ENCODE data around the gene ACAP3. TPM values are rescaled to one million over a fixed set of nuclear protein-coding genes. Genes with fewer than 3 reads are reported as not detected.

Gene ACAP3
- total RNA-seq, 2 donors from 2014 or later = 41.6 to 121 TPM

- Histone ChIP-seq H3K9me3 (no peaks in the 10 kb centered on the region), H3K27me3 (replicated peaks; ENCODE audit: insufficient read depth) (no peaks in the 10 kb centered on the region), H3K36me3 (no peaks in the 10 kb centered on the region), H3K27ac (no peak overlapping the region), H3K4me3 (no peak overlapping the region), H3K4me1 (ENCODE audit: control insufficient read depth in 1 of 2, low read depth in 2 of 2) (peaks cover 24 to 48% of the 10 kb centered on the region in 2 donors)
- DNase-seq (ENCODE audit: low spot score) (no peak), ATAC-seq (ENCODE audit: insufficient number of reproducible peaks, low FRiP score, low read depth) (no peak)
- no peak for TF ChIP-seq CTCF (IDR thresholded peaks at IDR 0.05)
Measured at GRCh38 chr1:1346501-1346890, 38.8 kb upstream of the ACAP3 start.

GRCh38 chr1:1345860-1346500, 38.2 kb upstream of the ACAP3 start:
- Histone ChIP-seq H3K4me1 (ENCODE audit: control insufficient read depth in 1 of 2, low read depth in 2 of 2) (peaks cover 21 to 44% of the 10 kb centered on the region in 2 donors), H3K4me3 (no peak overlapping the region), H3K36me3 (no peaks in the 10 kb centered on the region), H3K9me3 (no peaks in the 10 kb centered on the region), H3K27me3 (replicated peaks; ENCODE audit: insufficient read depth) (no peaks in the 10 kb centered on the region), H3K27ac (no peak overlapping the region)
- no peak for TF ChIP-seq CTCF (IDR thresholded peaks at IDR 0.05)
- ATAC-seq (ENCODE audit: insufficient number of reproducible peaks, low FRiP score, low read depth) (no peak), DNase-seq (ENCODE audit: low spot score) (no peak)

- H3K27me3 ChIP-seq (replicated peaks; ENCODE audit: insufficient read depth) = no peaks in the 10 kb centered on the region
- no peak overlapping the region for H3K27ac ChIP-seq
- ATAC-seq (ENCODE audit: insufficient number of reproducible peaks, low FRiP score, low read depth) = no peak
Measured at GRCh38 chr1:1345384-1345783, 37.7 kb upstream of the ACAP3 start.

GRCh38 chr1:1344655-1345361, 37.1 kb upstream of the ACAP3 start:
- peak; percentile 28 for TF ChIP-seq CTCF (IDR thresholded peaks at IDR 0.05)
- H3K4me1 ChIP-seq (ENCODE audit: control insufficient read depth in 1 of 2, low read depth in 2 of 2) = peaks cover 21 to 44% of the 10 kb centered on the region in 2 donors
- ATAC-seq (ENCODE audit: insufficient number of reproducible peaks, low FRiP score, low read depth) = no peak

More at GRCh38 chr1:1345384-1345783, 37.7 kb upstream of the ACAP3 start:
- Histone ChIP-seq H3K4me1 (ENCODE audit: control insufficient read depth in 1 of 2, low read depth in 2 of 2) (peaks cover 21 to 44% of the 10 kb centered on the region in 2 donors), H3K36me3 (no peaks in the 10 kb centered on the region), H3K9me3 (no peaks in the 10 kb centered on the region), H3K4me3 (no peak overlapping the region)
- no peak for TF ChIP-seq CTCF (IDR thresholded peaks at IDR 0.05)
- DNase-seq (ENCODE audit: low spot score) = no peak

GRCh38 chr1:1343811-1344421, 36.2 kb upstream of the ACAP3 start:
- H3K36me3 ChIP-seq = peaks cover 5% of the 10 kb centered on the region
- no peak for ATAC-seq (ENCODE audit: insufficient number of reproducible peaks, low FRiP score, low read depth)
- no peak for DNase-seq (ENCODE audit: low spot score)
- H3K9me3 ChIP-seq = no peaks in the 10 kb centered on the region
- no peak for TF ChIP-seq CTCF (IDR thresholded peaks at IDR 0.05)
- H3K27ac ChIP-seq = no peak overlapping the region
- H3K27me3 ChIP-seq (replicated peaks; ENCODE audit: insufficient read depth) = no peaks in the 10 kb centered on the region
- peaks cover 21 to 44% of the 10 kb centered on the region in 2 donors for H3K4me1 ChIP-seq (ENCODE audit: control insufficient read depth in 1 of 2, low read depth in 2 of 2)
- H3K4me3 ChIP-seq = no peak overlapping the region

More at GRCh38 chr1:1344655-1345361, 37.1 kb upstream of the ACAP3 start:
- no peak for DNase-seq (ENCODE audit: low spot score)
- Histone ChIP-seq H3K27me3 (replicated peaks; ENCODE audit: insufficient read depth) (no peaks in the 10 kb centered on the region), H3K36me3 (peaks cover 5% of the 10 kb centered on the region), H3K27ac (no peak overlapping the region), H3K4me3 (no peak overlapping the region), H3K9me3 (no peaks in the 10 kb centered on the region)
